HepG2 (cell line): ENCODE measurements around the gene EIF2B1. TPM values are rescaled to one million over a fixed set of nuclear protein-coding genes. Genes with fewer than 3 reads are reported as not detected.

Experiments
- ASH2L ChIP-seq: fragments of 300-600, 200-600 bp; sonication (generic); IDR thresholded peaks from 2 replicates; pipeline ENCODE4 v1.7.0; 2017; ENCODE audit warnings: low read depth, mild to moderate bottlenecking, moderate library complexity, mixed read lengths, low read length; ENCODE audit not compliant: insufficient read length
- EZH2 ChIP-seq: conservative IDR thresholded peaks from 2 replicates; pipeline ENCODE4 v1.6.1; 2012; ENCODE audit warnings: mild to moderate bottlenecking, low read depth, low read length, moderate library complexity
- JDP2 ChIP-seq: sonication (generic); formaldehyde crosslinking; IDR thresholded peaks from 2 replicates; pipeline ENCODE4 v1.8.1; 2022; ENCODE audit warnings: missing genetic modification reagents, borderline replicate concordance
- NFYB ChIP-seq: sonication (generic); formaldehyde crosslinking; IDR thresholded peaks from 2 replicates; pipeline ENCODE4 v1.4.0; 2020; ENCODE audit warnings: missing genetic modification reagents
- NRL ChIP-seq: sonication (generic); formaldehyde crosslinking; IDR thresholded peaks from 2 replicates; pipeline ENCODE4 v1.5.0; 2020; ENCODE audit warnings: missing genetic modification reagents, mild to moderate bottlenecking, moderate library complexity, borderline replicate concordance
- PHF8 ChIP-seq: sonication (generic); formaldehyde crosslinking; IDR thresholded peaks from 2 replicates; pipeline ENCODE4 v1.5.0; 2020; ENCODE audit warnings: missing genetic modification reagents
- POLR2A ChIP-seq, 2 experiments: IDR thresholded peaks; 2 replicates each; pipeline ENCODE4 v1.6.1; 2011; ENCODE audit warnings: low read depth in 2 of 2, low read length in 2 of 2, mild to moderate bottlenecking in 1 of 2, moderate library complexity in 1 of 2; ENCODE audit not compliant: insufficient read depth in 1 of 2
- POLR2G ChIP-seq: fragments of 200-400 bp; formaldehyde crosslinking; IDR thresholded peaks from 2 replicates; pipeline ENCODE4 v1.6.1; 2018; ENCODE audit warnings: mild to moderate bottlenecking, low read depth, low read length, moderate library complexity
- TAF1 ChIP-seq: sonication (generic); formaldehyde crosslinking; IDR thresholded peaks from 2 replicates; pipeline ENCODE4 v1.4.0; 2020; ENCODE audit warnings: missing genetic modification reagents
- ZMYM4 ChIP-seq: sonication (generic); formaldehyde crosslinking; IDR thresholded peaks from 2 replicates; pipeline ENCODE4 v1.8.1; 2023; ENCODE audit warnings: mild to moderate bottlenecking, missing genetic modification reagents
- ZNF331 ChIP-seq: sonication (generic); formaldehyde crosslinking; IDR thresholded peaks from 2 replicates; pipeline ENCODE4 v1.4.0; 2020; ENCODE audit warnings: missing genetic modification reagents
- ZNF687 ChIP-seq: sonication (generic); formaldehyde crosslinking; IDR thresholded peaks from 2 replicates; pipeline ENCODE4 v1.5.1; 2020; ENCODE audit warnings: mild to moderate bottlenecking, missing genetic modification reagents, moderate library complexity
- ZSCAN9 ChIP-seq: IDR thresholded peaks from 2 replicates; pipeline ENCODE4 v1.6.1; 2016; ENCODE audit warnings: borderline replicate concordance
- polyA plus RNA-seq, 8 experiments: library from polyadenylated mRNA; depleted of rRNA in 3 of 8; stranded (reverse) in 7 of 8; unstranded in 1 of 8; fragments of >200 nt; fragmentation: Illumina TruSeq in 4 of 8; extraction: Trizol in 4 of 8; gene quantifications; 2 replicates each; pipeline versions ENCODE4 v1.2.1 to v1.2.3, GENCODE V29; 2011 to 2016; ENCODE audit warnings: low read depth in 4 of 8, missing spikeins in 1 of 8, mixed read lengths in 1 of 8; ENCODE audit not compliant: insufficient read depth in 1 of 8
- total RNA-seq, 5 experiments: library from RNA; depleted of rRNA; stranded (reverse); fragments of >200 nt; fragmentation: Illumina TruSeq; extraction: Trizol; gene quantifications; 2 replicates each; pipeline ENCODE4 v1.2.3, GENCODE V29; 2016; ENCODE audit warnings: low read depth in 1 of 5
- TF ChIP-seq, protein P1 (sequence below), 2 experiments: IDR thresholded peaks; 2 replicates each; pipeline ENCODE4 v1.6.1; 2011 to 2012; ENCODE audit warnings: low read length in 2 of 2, borderline replicate concordance in 1 of 2, low read depth in 1 of 2, mild to moderate bottlenecking in 1 of 2, moderate library complexity in 1 of 2
- TF ChIP-seq, protein P2 (sequence below): sonication (generic); formaldehyde crosslinking; IDR thresholded peaks from 2 replicates; pipeline ENCODE4 v1.5.0; 2020; ENCODE audit warnings: missing genetic modification reagents
- TF ChIP-seq, protein P3 (sequence below): IDR thresholded peaks from 2 replicates; pipeline ENCODE4 v1.6.1; 2012; ENCODE audit warnings: low read length, improper control_type of control experiment

The EIF2B1 gene
- total and polyA plus RNA-seq, 2 of the 13 experiments (the other 11 are each of a cell fraction or from before 2014, with no cell fraction given), result 18.7 to 37.4 TPM

GRCh38 chr12:123670882-123671728 lies 37.6 kb upstream of the EIF2B1 start, which contains the start of gene TCTN2 (continued):
- TF ChIP-seq ZNF687 (CRISPR knock-in tag), result peak; percentile 71
- TF ChIP-seq NRL (CRISPR knock-in tag), result peak; percentile 74; the same call in 1 of the 2 replicates
- TF ChIP-seq, protein P1, sequence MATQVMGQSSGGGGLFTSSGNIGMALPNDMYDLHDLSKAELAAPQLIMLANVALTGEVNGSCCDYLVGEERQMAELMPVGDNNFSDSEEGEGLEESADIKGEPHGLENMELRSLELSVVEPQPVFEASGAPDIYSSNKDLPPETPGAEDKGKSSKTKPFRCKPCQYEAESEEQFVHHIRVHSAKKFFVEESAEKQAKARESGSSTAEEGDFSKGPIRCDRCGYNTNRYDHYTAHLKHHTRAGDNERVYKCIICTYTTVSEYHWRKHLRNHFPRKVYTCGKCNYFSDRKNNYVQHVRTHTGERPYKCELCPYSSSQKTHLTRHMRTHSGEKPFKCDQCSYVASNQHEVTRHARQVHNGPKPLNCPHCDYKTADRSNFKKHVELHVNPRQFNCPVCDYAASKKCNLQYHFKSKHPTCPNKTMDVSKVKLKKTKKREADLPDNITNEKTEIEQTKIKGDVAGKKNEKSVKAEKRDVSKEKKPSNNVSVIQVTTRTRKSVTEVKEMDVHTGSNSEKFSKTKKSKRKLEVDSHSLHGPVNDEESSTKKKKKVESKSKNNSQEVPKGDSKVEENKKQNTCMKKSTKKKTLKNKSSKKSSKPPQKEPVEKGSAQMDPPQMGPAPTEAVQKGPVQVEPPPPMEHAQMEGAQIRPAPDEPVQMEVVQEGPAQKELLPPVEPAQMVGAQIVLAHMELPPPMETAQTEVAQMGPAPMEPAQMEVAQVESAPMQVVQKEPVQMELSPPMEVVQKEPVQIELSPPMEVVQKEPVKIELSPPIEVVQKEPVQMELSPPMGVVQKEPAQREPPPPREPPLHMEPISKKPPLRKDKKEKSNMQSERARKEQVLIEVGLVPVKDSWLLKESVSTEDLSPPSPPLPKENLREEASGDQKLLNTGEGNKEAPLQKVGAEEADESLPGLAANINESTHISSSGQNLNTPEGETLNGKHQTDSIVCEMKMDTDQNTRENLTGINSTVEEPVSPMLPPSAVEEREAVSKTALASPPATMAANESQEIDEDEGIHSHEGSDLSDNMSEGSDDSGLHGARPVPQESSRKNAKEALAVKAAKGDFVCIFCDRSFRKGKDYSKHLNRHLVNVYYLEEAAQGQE (IDR thresholded peaks at IDR 0.05; ENCODE audit: borderline replicate concordance in 1 of 2, low read depth in 1 of 2, low read length in 2 of 2), result no peak
- TF ChIP-seq ASH2L, result peak; percentile 42
- peak in 1 of 2 experiments; percentile 31; a peak in 2 of 4 replicates for TF ChIP-seq POLR2A (IDR thresholded peaks at IDR 0.05; ENCODE audit: insufficient read depth in 1 of 2, low read depth in 2 of 2, low read length in 2 of 2)
- TF ChIP-seq ZSCAN9 (CRISPR knock-in tag), result 0 out of 2 replicates have a peak, but pooled peaks have one; percentile 18
- TF ChIP-seq, protein P2, sequence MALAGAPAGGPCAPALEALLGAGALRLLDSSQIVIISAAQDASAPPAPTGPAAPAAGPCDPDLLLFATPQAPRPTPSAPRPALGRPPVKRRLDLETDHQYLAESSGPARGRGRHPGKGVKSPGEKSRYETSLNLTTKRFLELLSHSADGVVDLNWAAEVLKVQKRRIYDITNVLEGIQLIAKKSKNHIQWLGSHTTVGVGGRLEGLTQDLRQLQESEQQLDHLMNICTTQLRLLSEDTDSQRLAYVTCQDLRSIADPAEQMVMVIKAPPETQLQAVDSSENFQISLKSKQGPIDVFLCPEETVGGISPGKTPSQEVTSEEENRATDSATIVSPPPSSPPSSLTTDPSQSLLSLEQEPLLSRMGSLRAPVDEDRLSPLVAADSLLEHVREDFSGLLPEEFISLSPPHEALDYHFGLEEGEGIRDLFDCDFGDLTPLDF (CRISPR knock-in tag), result peak; percentile 84
- TF ChIP-seq POLR2G, result 0 out of 2 replicates have a peak, but pooled peaks have one; percentile 39
- 0 out of 2 replicates have a peak, but pooled peaks have one; percentile 36 for TF ChIP-seq ZNF331
- peak; percentile 43; the same call in 1 of the 2 replicates for TF ChIP-seq TAF1
- TF ChIP-seq JDP2 (CRISPR knock-in tag), result no peak
- TF ChIP-seq EZH2, result no peak
- peak; percentile 72 for TF ChIP-seq PHF8 (CRISPR knock-in tag)
- peak; percentile 93 for TF ChIP-seq NFYB (CRISPR knock-in tag)
- TF ChIP-seq, protein P3, sequence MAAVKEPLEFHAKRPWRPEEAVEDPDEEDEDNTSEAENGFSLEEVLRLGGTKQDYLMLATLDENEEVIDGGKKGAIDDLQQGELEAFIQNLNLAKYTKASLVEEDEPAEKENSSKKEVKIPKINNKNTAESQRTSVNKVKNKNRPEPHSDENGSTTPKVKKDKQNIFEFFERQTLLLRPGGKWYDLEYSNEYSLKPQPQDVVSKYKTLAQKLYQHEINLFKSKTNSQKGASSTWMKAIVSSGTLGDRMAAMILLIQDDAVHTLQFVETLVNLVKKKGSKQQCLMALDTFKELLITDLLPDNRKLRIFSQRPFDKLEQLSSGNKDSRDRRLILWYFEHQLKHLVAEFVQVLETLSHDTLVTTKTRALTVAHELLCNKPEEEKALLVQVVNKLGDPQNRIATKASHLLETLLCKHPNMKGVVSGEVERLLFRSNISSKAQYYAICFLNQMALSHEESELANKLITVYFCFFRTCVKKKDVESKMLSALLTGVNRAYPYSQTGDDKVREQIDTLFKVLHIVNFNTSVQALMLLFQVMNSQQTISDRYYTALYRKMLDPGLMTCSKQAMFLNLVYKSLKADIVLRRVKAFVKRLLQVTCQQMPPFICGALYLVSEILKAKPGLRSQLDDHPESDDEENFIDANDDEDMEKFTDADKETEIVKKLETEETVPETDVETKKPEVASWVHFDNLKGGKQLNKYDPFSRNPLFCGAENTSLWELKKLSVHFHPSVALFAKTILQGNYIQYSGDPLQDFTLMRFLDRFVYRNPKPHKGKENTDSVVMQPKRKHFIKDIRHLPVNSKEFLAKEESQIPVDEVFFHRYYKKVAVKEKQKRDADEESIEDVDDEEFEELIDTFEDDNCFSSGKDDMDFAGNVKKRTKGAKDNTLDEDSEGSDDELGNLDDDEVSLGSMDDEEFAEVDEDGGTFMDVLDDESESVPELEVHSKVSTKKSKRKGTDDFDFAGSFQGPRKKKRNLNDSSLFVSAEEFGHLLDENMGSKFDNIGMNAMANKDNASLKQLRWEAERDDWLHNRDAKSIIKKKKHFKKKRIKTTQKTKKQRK, result no peak
- TF ChIP-seq ZMYM4 (CRISPR knock-in tag), result 0 out of 2 replicates have a peak, but pooled peaks have one; percentile 20
